GM12878 (cell line): ENCODE results near the gene NR1I3. TPM values are rescaled to one million over a fixed set of nuclear protein-coding genes. Genes with fewer than 3 reads are reported as not detected.

Source experiments
- ATAC-seq: fragments of 200-7000 bp; cut with Tn5 transposase; 3 replicates; pipeline ENCODE4 v1.9.1; 2020; ENCODE audit warnings: mild to moderate bottlenecking, moderate library complexity
- BruUV-seq: library from RNA; stranded (reverse); fragments of 400-500 nt; replicated peaks from 2 replicates; lab custom pipeline; 2021; lab: Mats Ljungman, UMichigan
- CTCF ChIA-PET: fragments of 300-600 bp; sonication (Branson Sonifier 250); formaldehyde crosslinking; extraction: SDS; loops from one replicate; lab custom pipeline; 2021; ENCODE audit warnings: inconsistent platforms; lab: Yijun Ruan, JAX
- POLR2A ChIA-PET: fragments of 350-600 bp; formaldehyde crosslinking; extraction: SDS; loops from one replicate; lab custom pipeline; 2021; ENCODE audit warnings: inconsistent platforms; lab: Charles Lee
- RAD21 ChIA-PET: fragments of 300-600 bp; sonication (Branson Sonifier 250); formaldehyde crosslinking; loops from one replicate; lab custom pipeline; 2023; ENCODE audit warnings: antibody characterized with exemption; ENCODE audit not compliant: unreplicated experiment; lab: Charles Lee
- SMC1A ChIA-PET: fragments of 300-600 bp; sonication (Branson Sonifier 250); formaldehyde crosslinking; loops from one replicate; lab custom pipeline; 2023; ENCODE audit not compliant: unreplicated experiment, uncharacterized antibody; lab: Charles Lee
- DNase-seq: peaks from one replicate; pipeline ENCODE4 v3.0.0-alpha.2; 2011; ENCODE audit warnings: low read depth, low spot score
- FAIRE-seq: peaks from 3 replicates; lab custom pipeline; 2011; peaks lifted over from hg19 to GRCh38; lab: Jason Lieb, UNC
- H2AFZ ChIP-seq: 2 replicates; pipeline ENCODE4 v1.6.0; 2011; ENCODE audit warnings: low read depth, low read length, control low read depth; ENCODE audit not compliant: control insufficient read depth
- H3K27ac ChIP-seq: 2 replicates; pipeline ENCODE4 v1.5.1; 2011; ENCODE audit warnings: control low read depth; ENCODE audit not compliant: control insufficient read depth, insufficient read depth
- H3K27me3 ChIP-seq, 2 experiments: replicated peaks in 1 of 2; 2 replicates each; pipeline versions ENCODE4 v1.6.0 to v1.6.1; 2011; ENCODE audit warnings: low read length in 1 of 2; ENCODE audit not compliant: control insufficient read depth in 2 of 2, insufficient read depth in 2 of 2
- H3K36me3 ChIP-seq, 2 experiments: 2 replicates each; pipeline ENCODE4 v1.5.1; 2011; ENCODE audit warnings: low read length in 1 of 2; ENCODE audit not compliant: control insufficient read depth in 2 of 2, insufficient read depth in 2 of 2
- H3K4me1 ChIP-seq: 2 replicates; pipeline ENCODE4 v1.6.1; 2011; ENCODE audit warnings: mild to moderate bottlenecking, low read length, moderate library complexity, mixed read lengths; ENCODE audit not compliant: control insufficient read depth, insufficient read depth
- H3K4me2 ChIP-seq: 2 replicates; pipeline ENCODE4 v1.6.0; 2011; ENCODE audit warnings: control low read depth; ENCODE audit not compliant: control insufficient read depth, insufficient read depth
- H3K4me3 ChIP-seq: fragments of 200-600 bp; sonication (generic); 2 replicates; pipeline ENCODE4 v1.5.1; 2016
- H3K79me2 ChIP-seq: 2 replicates; pipeline ENCODE4 v1.6.0; 2011; ENCODE audit warnings: low read length; ENCODE audit not compliant: control insufficient read depth, insufficient read depth
- H3K9ac ChIP-seq: 2 replicates; pipeline ENCODE4 v1.8.0; 2011; ENCODE audit warnings: low read length, control low read depth, mixed read lengths; ENCODE audit not compliant: control insufficient read depth, insufficient read depth
- H3K9me3 ChIP-seq: replicated peaks from 3 replicates; pipeline ENCODE4 v1.5.1; 2011; ENCODE audit warnings: mild to moderate bottlenecking, low read length; ENCODE audit not compliant: control insufficient read depth, insufficient read depth
- H4K20me1 ChIP-seq: 2 replicates; pipeline ENCODE4 v1.6.0; 2011; ENCODE audit not compliant: control insufficient read depth, insufficient read depth
- BHLHE40 ChIP-seq, 2 experiments: fragments of 450-650 bp in 1 of 2; IDR thresholded peaks; 2 replicates each; pipeline ENCODE4 v1.6.1; 2011 to 2017; ENCODE audit warnings: low read depth in 2 of 2, borderline replicate concordance in 1 of 2, improper control_type of control experiment in 1 of 2, low read length in 1 of 2, mild to moderate bottlenecking in 1 of 2
- BRCA1 ChIP-seq: IDR thresholded peaks from 2 replicates; pipeline ENCODE4 v1.6.1; 2011; ENCODE audit warnings: low read depth, low read length, improper control_type of control experiment
- CBFB ChIP-seq: IDR thresholded peaks from 2 replicates; pipeline ENCODE4 v1.6.1; 2016; ENCODE audit warnings: antibody characterized with exemption, low read depth
- ETV6 ChIP-seq, 2 experiments: fragments of 450-650 bp in 1 of 2; IDR thresholded peaks in 1 of 2; conservative IDR thresholded peaks in 1 of 2; 2 replicates each; pipeline ENCODE4 v1.6.1; 2014; ENCODE audit warnings: antibody characterized with exemption in 1 of 2, borderline replicate concordance in 1 of 2, low read depth in 1 of 2, mild to moderate bottlenecking in 1 of 2, moderate library complexity in 1 of 2
- GABPA ChIP-seq: IDR thresholded peaks from 2 replicates; pipeline ENCODE4 v1.6.1; 2014; ENCODE audit warnings: antibody characterized with exemption, low read depth, mild to moderate bottlenecking, inconsistent platforms
- GATAD2B ChIP-seq: fragments of 450-650 bp; conservative IDR thresholded peaks from 2 replicates; pipeline ENCODE4 v1.6.1; 2017; ENCODE audit warnings: low read depth, mild to moderate bottlenecking, moderate library complexity
- PAX5 ChIP-seq: IDR thresholded peaks from 2 replicates; pipeline ENCODE4 v1.6.1; 2011; ENCODE audit warnings: low read depth, low read length, borderline replicate concordance
- PML ChIP-seq: IDR thresholded peaks from 2 replicates; pipeline ENCODE4 v1.6.1; 2012; ENCODE audit warnings: low read length, inconsistent platforms
- RAD51 ChIP-seq: fragments of 450-650 bp; IDR thresholded peaks from 2 replicates; pipeline ENCODE4 v1.6.1; 2016; ENCODE audit warnings: moderate library complexity, mild to moderate bottlenecking, inconsistent platforms
- SP1 ChIP-seq: IDR thresholded peaks from one replicate; pipeline ENCODE4 v1.6.1; 2011; ENCODE audit warnings: low read depth, low read length
- SREBF1 ChIP-seq: IDR thresholded peaks from 2 replicates; pipeline ENCODE4 v1.6.1; 2012; ENCODE audit warnings: mild to moderate bottlenecking, low read length
- STAT1 ChIP-seq: fragments of 450-650 bp; conservative IDR thresholded peaks from 2 replicates; pipeline ENCODE4 v1.6.1; 2014; ENCODE audit warnings: antibody characterized with exemption, mild to moderate bottlenecking
- ZNF274 ChIP-seq: IDR thresholded peaks from one replicate; pipeline ENCODE4 v1.8.0; 2011; ENCODE audit not compliant: insufficient read length, insufficient read depth
- ZSCAN29 ChIP-seq: fragments of 450-650 bp; IDR thresholded peaks from 2 replicates; pipeline ENCODE4 v1.6.1; 2017; ENCODE audit warnings: mild to moderate bottlenecking, moderate library complexity
- WGBS: methylation state at CpG from one replicate; pipeline ENCODE4 v1.1.6; 2016; ENCODE audit warnings: low lambda C conversion rate; ENCODE audit not compliant: insufficient replicate concordance, insufficient coverage; ENCODE audit errors: missing lambda C conversion rate; 5-methylcytosine and 5-hydroxymethylcytosine counted together
- in situ Hi-C: fragments of 300-500 bp; cut with MboI; formaldehyde crosslinking; loops from 9 replicates; pipeline ENCODE4 v1.14.3; 2018; ENCODE audit warnings: mixed read lengths
- intact Hi-C: fragments of 100-400 bp; cut with micrococcal nuclease; formaldehyde crosslinking; loops from one replicate; pipeline ENCODE4 v1.14.2; 2022; ENCODE audit not compliant: unreplicated experiment
- polyA plus RNA-seq, 11 experiments: library from polyadenylated mRNA; depleted of rRNA in 4 of 11; unstranded in 6 of 11; stranded (reverse) in 5 of 11; fragments of >200 nt; fragmentation: Nextera tagmentation in 4 of 11; fragmentation: Illumina TruSeq in 1 of 11; extraction: Ambion mirVana in 4 of 11; extraction: Trizol in 1 of 11; gene quantifications; 1 replicate in 1 of 11; 2 replicates in 10 of 11; pipeline versions ENCODE4 v1.2.1 to v1.2.3, GENCODE V29; 2011 to 2016; ENCODE audit warnings: inconsistent platforms in 2 of 11, missing spikeins in 2 of 11, low read depth in 1 of 11
- total RNA-seq, 4 experiments: library from RNA; depleted of rRNA in 3 of 4; stranded (reverse); fragments of >200 nt in 3 of 4; fragmentation: Illumina TruSeq in 1 of 4; extraction: Trizol in 1 of 4; gene quantifications; 2 replicates each; pipeline versions ENCODE4 v1.2.1 to v1.2.3, GENCODE V29; 2013 to 2021
- TF ChIP-seq, protein P1 (sequence below): fragments of 150-350 bp; IDR thresholded peaks from 2 replicates; pipeline ENCODE4 v1.6.1; 2014; ENCODE audit warnings: mild to moderate bottlenecking, low read depth, low read length
- TF ChIP-seq, protein P2 (sequence below): fragments of 450-650 bp; IDR thresholded peaks from 2 replicates; pipeline ENCODE4 v1.6.1; 2016; ENCODE audit warnings: mild to moderate bottlenecking

The NR1I3 gene
- total and polyA plus RNA-seq, 10 of the 15 experiments (the other 5 are each of a cell fraction or from before 2014, with no cell fraction given): 0.13 to 0.52 (median 0.24) TPM; not detected in 7

DNA sequence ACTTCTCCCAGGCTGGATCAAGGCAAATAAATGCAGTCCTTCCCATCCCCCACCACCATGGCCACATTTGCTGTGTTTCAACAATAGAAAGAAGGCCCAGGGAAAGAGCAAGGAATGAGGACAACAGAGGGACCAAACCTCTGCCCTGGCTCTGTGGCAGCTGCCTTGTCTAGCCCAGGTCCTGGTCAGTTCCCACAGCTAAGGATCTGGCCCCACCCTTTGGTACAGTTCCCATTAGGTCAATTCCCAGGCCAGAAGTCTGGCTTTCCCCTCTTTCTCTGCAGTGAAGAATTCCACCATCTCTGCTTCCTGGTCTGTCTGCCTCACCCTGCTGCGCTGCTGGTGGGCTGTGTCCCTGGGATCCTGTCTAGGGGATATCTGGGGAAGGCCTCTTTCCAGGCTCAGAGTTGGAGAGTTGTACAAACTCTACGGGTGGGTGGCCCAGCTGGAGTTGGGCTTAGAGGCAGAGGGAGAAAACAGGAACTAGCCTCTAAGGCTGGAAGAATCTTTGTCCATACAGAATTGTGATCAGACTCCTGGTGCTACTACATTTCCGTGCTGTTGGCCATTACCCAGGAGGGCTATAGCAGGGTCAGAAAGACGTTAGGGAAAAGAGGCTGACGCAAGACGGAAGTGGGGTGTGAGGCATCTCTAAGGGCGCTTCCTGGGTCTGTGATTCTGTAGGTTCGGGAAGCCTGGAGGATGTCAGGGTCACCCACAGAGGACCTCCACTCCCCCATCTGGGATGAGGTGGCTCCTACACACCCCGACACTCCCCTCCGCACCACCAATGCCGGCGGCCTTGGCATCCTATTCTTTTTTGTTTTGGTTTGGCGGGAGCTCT, 36.8 kb downstream of the NR1I3 start (continued):
- no peak for TF ChIP-seq PML

DNA sequence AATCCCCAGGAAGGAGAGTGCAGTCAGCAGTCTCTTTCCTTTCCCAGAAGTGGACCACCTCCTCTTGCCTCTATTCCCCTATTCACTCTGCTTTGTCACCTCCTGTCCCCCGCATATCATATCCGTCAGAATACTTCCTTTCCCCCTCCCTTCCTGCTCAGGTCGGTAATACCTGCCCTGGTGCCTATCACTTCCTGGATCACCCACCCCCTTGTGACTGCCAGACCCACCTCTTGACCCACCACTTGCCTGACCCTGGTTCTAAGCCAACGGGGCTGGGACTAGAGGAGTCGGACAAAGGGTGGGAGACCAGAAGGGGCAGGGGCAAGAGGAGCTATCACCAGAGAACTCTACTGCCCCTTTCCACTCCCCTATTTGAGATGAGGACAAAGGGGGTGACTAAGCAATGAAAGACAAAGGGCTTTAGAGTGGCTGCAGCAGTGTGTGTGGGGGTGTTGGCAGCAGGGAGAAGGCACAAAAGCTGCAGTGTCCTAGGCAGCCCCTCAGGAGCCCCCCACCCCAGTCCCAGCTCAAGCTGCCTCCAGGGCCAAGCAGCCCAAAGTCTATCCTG, 37.5 kb downstream of the NR1I3 start:
- BruUV-seq: no TSS peak
- Histone ChIP-seq H3K79me2 (peaks cover 20% of the 10 kb centered on the region), H3K27ac (no peak overlapping the region), H3K36me3 (no peaks in the 10 kb centered on the region; a peak in 1 of 4 replicates), H4K20me1 (no peaks in the 10 kb centered on the region), H2AFZ (peak overlapping the region; percentile 40; the same call in 1 of the 2 replicates), H3K9me3 (no peaks in the 10 kb centered on the region), H3K9ac (no peak overlapping the region), H3K4me1 (peaks cover 23% of the 10 kb centered on the region), H3K27me3 (no peaks in the 10 kb centered on the region), H3K4me3 (no peak overlapping the region), H3K4me2 (no peak overlapping the region)
- DNase-seq (no peak), ATAC-seq (no peak), FAIRE-seq (no peak)
- WGBS: 35% methylated on average over 5 of the region's 5 CpGs
- CTCF ChIA-PET: interaction anchor here (3.1 to 13.6 kb wide), 5 partner anchors 8 to 183 kb away, joined by 13 to 385 read pairs (median 53); partner anchors contain the start of genes APOA2, FCER1G and TOMM40L
- SMC1A ChIA-PET: interaction anchor here (1.4 to 6.6 kb wide), 3 partner anchors 19 to 34 kb away, joined by 6 to 66 read pairs (median 18); partner anchors contain the start of genes PPOX and TOMM40L
- RAD21 ChIA-PET: interaction anchor here (1.2 to 6.6 kb wide), 2 partner anchors 25 to 182 kb away, joined by 3 to 72 read pairs; partner anchors contain the start of gene TOMM40L
- in situ Hi-C loops (no loop called here), intact Hi-C loops (no loop called here)
- TF ChIP-seq, protein P1, sequence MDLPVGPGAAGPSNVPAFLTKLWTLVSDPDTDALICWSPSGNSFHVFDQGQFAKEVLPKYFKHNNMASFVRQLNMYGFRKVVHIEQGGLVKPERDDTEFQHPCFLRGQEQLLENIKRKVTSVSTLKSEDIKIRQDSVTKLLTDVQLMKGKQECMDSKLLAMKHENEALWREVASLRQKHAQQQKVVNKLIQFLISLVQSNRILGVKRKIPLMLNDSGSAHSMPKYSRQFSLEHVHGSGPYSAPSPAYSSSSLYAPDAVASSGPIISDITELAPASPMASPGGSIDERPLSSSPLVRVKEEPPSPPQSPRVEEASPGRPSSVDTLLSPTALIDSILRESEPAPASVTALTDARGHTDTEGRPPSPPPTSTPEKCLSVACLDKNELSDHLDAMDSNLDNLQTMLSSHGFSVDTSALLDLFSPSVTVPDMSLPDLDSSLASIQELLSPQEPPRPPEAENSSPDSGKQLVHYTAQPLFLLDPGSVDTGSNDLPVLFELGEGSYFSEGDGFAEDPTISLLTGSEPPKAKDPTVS: no peak
- TF ChIP-seq BHLHE40 (IDR thresholded peaks at IDR 0.05; ENCODE audit: borderline replicate concordance in 1 of 2, low read depth in 2 of 2, low read length in 1 of 2) (no peak), ZNF274 (no peak), ZSCAN29 (no peak), SREBF1 (no peak), PAX5 (no peak), SP1 (no peak), GABPA (no peak), GATAD2B (no peak), CBFB (no peak), ETV6 (conservative IDR thresholded peaks at IDR 0.05 in 1 of 2, IDR thresholded peaks at IDR 0.05 in 1 of 2; ENCODE audit: borderline replicate concordance in 1 of 2, low read depth in 1 of 2) (no peak), RAD51 (no peak), BRCA1 (no peak), STAT1 (no peak)
- TF ChIP-seq, protein P2, sequence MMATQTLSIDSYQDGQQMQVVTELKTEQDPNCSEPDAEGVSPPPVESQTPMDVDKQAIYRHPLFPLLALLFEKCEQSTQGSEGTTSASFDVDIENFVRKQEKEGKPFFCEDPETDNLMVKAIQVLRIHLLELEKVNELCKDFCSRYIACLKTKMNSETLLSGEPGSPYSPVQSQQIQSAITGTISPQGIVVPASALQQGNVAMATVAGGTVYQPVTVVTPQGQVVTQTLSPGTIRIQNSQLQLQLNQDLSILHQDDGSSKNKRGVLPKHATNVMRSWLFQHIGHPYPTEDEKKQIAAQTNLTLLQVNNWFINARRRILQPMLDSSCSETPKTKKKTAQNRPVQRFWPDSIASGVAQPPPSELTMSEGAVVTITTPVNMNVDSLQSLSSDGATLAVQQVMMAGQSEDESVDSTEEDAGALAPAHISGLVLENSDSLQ: no peak
- POLR2A ChIA-PET: interaction anchor here (1.0 to 2.6 kb wide), 2 partner anchors 25 to 167 kb away, joined by 4 to 22 read pairs; partner anchors contain the start of genes CFAP126 and TOMM40L
